Measurements from ENCODE around the gene TBX2.
"Not testable (repeated sequence)": the region's sequence is repeated elsewhere in the genome, so short reads cannot be mapped to it uniquely, and the experiment has no call there.

Gene TBX2

GRCh38 chr17:61436273-61436672 lies 36.6 kb downstream of the TBX2 start:
- no peak for DNase-seq

- no peak for DNase-seq
Measured at GRCh38 chr17:61436995-61437704, 37.5 kb downstream of the TBX2 start.

GRCh38 chr17:61440697-61441096 lies 41.1 kb downstream of the TBX2 start:
- DNase-seq, result no peak

- not testable (repeated sequence) for DNase-seq
Measured at GRCh38 chr17:61441507-61441906, 41.9 kb downstream of the TBX2 start.

GRCh38 chr17:61442136-61442775 lies 42.6 kb downstream of the TBX2 start:
- no peak for DNase-seq

- no peak for DNase-seq
Measured at GRCh38 chr17:61442878-61443474, 43.3 kb downstream of the TBX2 start.

- peak; percentile 83 for DNase-seq
Measured at GRCh38 chr17:61443475-61443882, 43.8 kb downstream of the TBX2 start.

GRCh38 chr17:61444075-61444474 lies 44.4 kb downstream of the TBX2 start:
- DNase-seq, result peak; percentile 35

- no peak for DNase-seq
Measured at GRCh38 chr17:61444831-61445230, 45.2 kb downstream of the TBX2 start.

GRCh38 chr17:61447358-61447757 lies 47.7 kb downstream of the TBX2 start:
- DNase-seq, result no peak

- DNase-seq, result no peak
Measured at GRCh38 chr17:61448042-61448441, 48.4 kb downstream of the TBX2 start.

GRCh38 chr17:61449140-61449539 lies 49.5 kb downstream of the TBX2 start:
- DNase-seq, result not testable (repeated sequence)

GRCh38 chr17:61449707-61450640 lies 50.3 kb downstream of the TBX2 start:
- DNase-seq, result no peak

GRCh38 chr17:61450641-61451537 lies 51.2 kb downstream of the TBX2 start:
- DNase-seq, result no peak

- peak; percentile 77 for DNase-seq
Measured at GRCh38 chr17:61451538-61452300, 52.1 kb downstream of the TBX2 start.

GRCh38 chr17:61452301-61453290 lies 53.0 kb downstream of the TBX2 start, which contains the start of gene TBX4:
Gene TBX4 (plus strand): TSS chr17:61452422. CDS start chr17:61456491, 4,069 bp downstream.
- DNase-seq, result peak; percentile 56

GRCh38 chr17:61453566-61454380 lies 54.1 kb downstream of the TBX2 start:
- no peak for DNase-seq

- DNase-seq, result no peak
Measured at GRCh38 chr17:61454381-61455323, 55.0 kb downstream of the TBX2 start.

Measured in right hindlimb (tissue), 1 donor.